Camera-type eye (tissue), 1 donor: ENCODE results near the gene TM9SF1. TPM values are rescaled to one million over a fixed set of nuclear protein-coding genes. Genes with fewer than 3 reads are reported as not detected.

Experiments
- total RNA-seq: library from RNA; depleted of rRNA; stranded (reverse); fragments of >200 nt; gene quantifications from one replicate; pipeline ENCODE4 v1.2.3, GENCODE V29; 2014

The TM9SF1 gene
- 58.9 TPM for total RNA-seq

GRCh38 chr14:24195186-24196070 lies at the start of gene TM9SF1:
TSS of gene TM9SF1 (minus strand) at chr14:24195441. CDS start at chr14:24195019, 422 bp downstream.

GRCh38 chr14:24232645-24233537 lies 37.6 kb upstream of the TM9SF1 start, which contains the start of gene GMPR2:
TSS of gene GMPR2 (plus strand) at chr14:24232929. CDS start at chr14:24233254, 325 bp downstream.

GRCh38 chr14:24232121-24232644 lies 36.9 kb upstream of the TM9SF1 start, which contains the start of gene NEDD8:
TSS of gene NEDD8 (minus strand) at chr14:24232367. CDS start at chr14:24232267, 100 bp downstream.

GRCh38 chr14:24215495-24216344 lies 20.5 kb upstream of the TM9SF1 start, which contains the start of gene MDP1:
TSS of gene MDP1 (minus strand) at chr14:24216066. CDS start at chr14:24215955, 111 bp downstream.

GRCh38 chr14:24212924-24213865 lies 18.0 kb upstream of the TM9SF1 start, which contains the start of gene CHMP4A:
TSS of gene CHMP4A (minus strand) at chr14:24213488. CDS start at chr14:24213439, 49 bp downstream.

GRCh38 chr14:24188251-24189058 lies 6.8 kb downstream of the TM9SF1 start, which contains the start of gene IPO4:
TSS of gene IPO4 (minus strand) at chr14:24188816. CDS start at chr14:24188787, 29 bp downstream.

GRCh38 chr14:24171422-24172260 lies 23.6 kb downstream of the TM9SF1 start, which contains the start of gene REC8:
TSS of gene REC8 (plus strand) at chr14:24172080. CDS start at chr14:24172553, 473 bp downstream.

GRCh38 chr14:24160850-24161804 lies 34.1 kb downstream of the TM9SF1 start, which contains the start of gene IRF9:
TSS of gene IRF9 (plus strand) at chr14:24161265. CDS start at chr14:24162145, 880 bp downstream.

GRCh38 chr14:24146978-24147760 lies 48.1 kb downstream of the TM9SF1 start, which contains the start of gene RNF31:
TSS of gene RNF31 (plus strand) at chr14:24147498. CDS start at chr14:24147699, 201 bp downstream.

GRCh38 chr14:24146453-24146977 lies 48.7 kb downstream of the TM9SF1 start, which contains the start of gene PSME2:
TSS of gene PSME2 (minus strand) at chr14:24146610. CDS start at chr14:24146581, 29 bp downstream.

GRCh38 chr14:24141097-24141880 lies 54.0 kb downstream of the TM9SF1 start, which contains the start of gene EMC9:
TSS of gene EMC9 (minus strand) at chr14:24141591. CDS start at chr14:24141304, 287 bp downstream.

